ENCODE measurements around the gene PPP2R3A.

DNA sequence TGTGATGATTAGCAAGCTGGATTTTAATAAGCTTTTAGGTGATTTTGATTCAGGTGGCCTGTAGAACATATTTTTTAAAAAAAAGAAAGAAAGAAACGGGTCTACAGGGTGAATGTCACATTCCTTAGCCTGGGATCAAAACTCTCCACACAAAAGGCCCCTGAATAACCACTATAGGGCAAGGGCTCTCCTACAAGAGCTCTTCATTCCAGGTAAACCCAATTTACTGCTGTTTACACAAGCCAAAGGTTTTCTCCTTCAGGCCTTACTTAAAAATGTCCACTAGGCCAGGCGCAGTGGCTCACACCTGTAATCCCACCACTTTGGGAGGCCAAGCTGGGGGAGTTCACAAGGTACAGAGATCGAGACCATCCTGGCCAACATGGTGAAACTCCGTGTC, 222.3 kb downstream of the PPP2R3A start:
- TF ChIP-seq CTCF (IDR thresholded peaks at IDR 0.05) = no peak
- TF ChIP-seq POLR2AphosphoS5 (IDR thresholded peaks at IDR 0.05) = no peak
- TF ChIP-seq POLR2A (IDR thresholded peaks at IDR 0.05) = no peak
- no peak for TF ChIP-seq EP300 (IDR thresholded peaks at IDR 0.05)
